GM18526 (cell line): Measurements from ENCODE around the gene TPI1.

Experiments
- POLR2A ChIP-seq: IDR thresholded peaks from 3 replicates; pipeline ENCODE4 v1.6.1; 2011; ENCODE audit not compliant: insufficient read length; ENCODE audit errors: extremely low read depth

TPI1 gene

GRCh38 chr12:6917491-6918231, 50.3 kb downstream of the TPI1 start:
- TF ChIP-seq POLR2A, result no peak

GRCh38 chr12:6919588-6919987, 52.3 kb downstream of the TPI1 start:
- no peak for TF ChIP-seq POLR2A
